Stimulated activated naive CD8-positive, alpha-beta T cell treated with anti-CD3 and anti-CD28 coated beads, Interleukin-15, amount 100 ng/mL, for 72 hours (primary cell): Measurements from ENCODE around the gene RELA.

Source experiments
- ATAC-seq: fragments of 150-1000 bp; cut with Tn5 transposase; 2 replicates; pipeline ENCODE4 v1.10.0; 2021; ENCODE audit warnings: mild to moderate bottlenecking, moderate library complexity
- DNase-seq, 2 donors: peaks; one replicate each; pipeline ENCODE4 v3.0.0; 2021 to 2022
- H3K27ac Mint-ChIP-seq, 2 donors: one replicate each; pipeline ENCODE4 v1.8.0; 2022; ENCODE audit warnings: mild to moderate bottlenecking in 2 of 2, mixed read lengths in 2 of 2, moderate library complexity in 2 of 2
- H3K27me3 Mint-ChIP-seq: one replicate; pipeline ENCODE4 v1.8.0; 2022; ENCODE audit warnings: mixed read lengths
- H3K4me1 Mint-ChIP-seq: one replicate; pipeline ENCODE4 v1.8.0; 2022; ENCODE audit warnings: mild to moderate bottlenecking, mixed read lengths
- H3K4me3 Mint-ChIP-seq, 2 donors: one replicate each; pipeline ENCODE4 v1.8.0; 2022; ENCODE audit warnings: mild to moderate bottlenecking in 2 of 2, mixed read lengths in 2 of 2, moderate library complexity in 1 of 2
- H3K9me3 Mint-ChIP-seq, 2 donors: one replicate each; pipeline ENCODE4 v1.8.0; 2022; ENCODE audit warnings: mixed read lengths in 2 of 2

Gene RELA

GRCh38 chr11:65654375-65655349 lies 8.1 kb downstream of the RELA start:
- Mint-ChIP-seq H3K27ac (peak overlapping the region; percentile 76 to 90), H3K9me3 (no peaks in the 10 kb centered on the region), H3K27me3 (no peaks in the 10 kb centered on the region), H3K4me1 (peaks cover 86% of the 10 kb centered on the region), H3K4me3 (no peak overlapping the region)
- no peak for ATAC-seq
- no peak for DNase-seq

- peak overlapping the region; percentile 97 for H3K27ac Mint-ChIP-seq
- peak; percentile 0 for ATAC-seq
Measured at GRCh38 chr11:65653229-65654225, 9.2 kb downstream of the RELA start.

GRCh38 chr11:65652511-65653228 lies 10.0 kb downstream of the RELA start:
- peak; percentile 88 for ATAC-seq
- Mint-ChIP-seq H3K4me3 (peak overlapping the region; percentile 87 to 88), H3K27ac (peak overlapping the region; percentile 97), H3K4me1 (peaks cover 77% of the 10 kb centered on the region), H3K27me3 (no peaks in the 10 kb centered on the region), H3K9me3 (no peaks in the 10 kb centered on the region)
- peak; percentile 97 to 98 for DNase-seq

More at GRCh38 chr11:65653229-65654225, 9.2 kb downstream of the RELA start:
- Mint-ChIP-seq H3K4me1 (peaks cover 75% of the 10 kb centered on the region), H3K4me3 (peak overlapping the region; percentile 87 to 88), H3K9me3 (no peaks in the 10 kb centered on the region), H3K27me3 (no peaks in the 10 kb centered on the region)
- DNase-seq: no peak

- Mint-ChIP-seq H3K4me1 (peaks cover 69% of the 10 kb centered on the region), H3K27ac (peak overlapping the region; percentile 1 to 39)
Measured at GRCh38 chr11:65651589-65652510, 10.9 kb downstream of the RELA start.

GRCh38 chr11:65651339-65651588 lies 11.5 kb downstream of the RELA start:
- ATAC-seq (no peak), DNase-seq (no peak)
- Mint-ChIP-seq H3K27me3 (no peaks in the 10 kb centered on the region), H3K27ac (peak overlapping the region in 1 of 2 donors; percentile 39), H3K9me3 (no peaks in the 10 kb centered on the region), H3K4me3 (peak overlapping the region; percentile 77 to 87), H3K4me1 (peaks cover 65% of the 10 kb centered on the region)

More at GRCh38 chr11:65651589-65652510, 10.9 kb downstream of the RELA start:
- ATAC-seq (peak; percentile 18), DNase-seq (peak in 1 of 2 donors; percentile 23)
- no peaks in the 10 kb centered on the region for H3K27me3 Mint-ChIP-seq
- H3K4me3 Mint-ChIP-seq: peak overlapping the region; percentile 77 to 87
- no peaks in the 10 kb centered on the region for H3K9me3 Mint-ChIP-seq

- Mint-ChIP-seq H3K9me3 (no peaks in the 10 kb centered on the region), H3K27me3 (no peaks in the 10 kb centered on the region), H3K27ac (peak overlapping the region in 1 of 2 donors; percentile 67), H3K4me1 (peaks cover 60% of the 10 kb centered on the region), H3K4me3 (no peak overlapping the region)
- DNase-seq: peak in 1 of 2 donors; percentile 22
- ATAC-seq: no peak
Measured at GRCh38 chr11:65650547-65651338, 12.0 kb downstream of the RELA start.

- Mint-ChIP-seq H3K4me3 (no peak overlapping the region), H3K4me1 (peaks cover 54% of the 10 kb centered on the region), H3K27me3 (no peaks in the 10 kb centered on the region), H3K27ac (peak overlapping the region in 1 of 2 donors; percentile 67), H3K9me3 (no peaks in the 10 kb centered on the region)
- no peak for ATAC-seq
- no peak for DNase-seq
Measured at GRCh38 chr11:65649656-65650546, 12.8 kb downstream of the RELA start.

- ATAC-seq (no peak), DNase-seq (no peak)
- H3K27me3 Mint-ChIP-seq: no peaks in the 10 kb centered on the region
- no peak overlapping the region for H3K4me3 Mint-ChIP-seq
- peaks cover 54% of the 10 kb centered on the region for H3K4me1 Mint-ChIP-seq
- no peak overlapping the region for H3K27ac Mint-ChIP-seq
- H3K9me3 Mint-ChIP-seq: no peaks in the 10 kb centered on the region
Measured at GRCh38 chr11:65648997-65649493, 13.7 kb downstream of the RELA start.

- H3K27ac Mint-ChIP-seq: no peak overlapping the region
- DNase-seq: no peak
- peaks cover 51% of the 10 kb centered on the region for H3K4me1 Mint-ChIP-seq
- no peak overlapping the region for H3K4me3 Mint-ChIP-seq
- H3K27me3 Mint-ChIP-seq: no peaks in the 10 kb centered on the region
- no peaks in the 10 kb centered on the region for H3K9me3 Mint-ChIP-seq
- no peak for ATAC-seq
Measured at GRCh38 chr11:65646958-65647701, 15.6 kb downstream of the RELA start.

- DNase-seq (peak in 1 of 2 donors; percentile 12), ATAC-seq (no peak)
- Mint-ChIP-seq H3K27ac (no peak overlapping the region), H3K27me3 (no peaks in the 10 kb centered on the region), H3K4me1 (peaks cover 51% of the 10 kb centered on the region), H3K9me3 (no peaks in the 10 kb centered on the region), H3K4me3 (no peak overlapping the region)
Measured at GRCh38 chr11:65646288-65646957, 16.3 kb downstream of the RELA start.

GRCh38 chr11:65645710-65646109 lies 17.0 kb downstream of the RELA start:
- DNase-seq: no peak
- H3K4me1 Mint-ChIP-seq: peaks cover 49% of the 10 kb centered on the region
- no peak overlapping the region for H3K4me3 Mint-ChIP-seq
- no peaks in the 10 kb centered on the region for H3K9me3 Mint-ChIP-seq
- peak overlapping the region in 1 of 2 donors; percentile 7 for H3K27ac Mint-ChIP-seq
- no peaks in the 10 kb centered on the region for H3K27me3 Mint-ChIP-seq
- no peak for ATAC-seq

GRCh38 chr11:65644837-65645236 lies 17.9 kb downstream of the RELA start:
- Mint-ChIP-seq H3K4me3 (no peak overlapping the region), H3K9me3 (no peaks in the 10 kb centered on the region), H3K27ac (peak overlapping the region in 1 of 2 donors; percentile 61), H3K27me3 (no peaks in the 10 kb centered on the region), H3K4me1 (peaks cover 49% of the 10 kb centered on the region)
- ATAC-seq (no peak), DNase-seq (no peak)
